Sigmoid colon (tissue), 4 donors: ENCODE measurements around the gene SFTPA1.
"Not testable (repeated sequence)": the region's sequence is repeated elsewhere in the genome, so short reads cannot be mapped to it uniquely, and the experiment has no call there.

ENCODE experiments used
- CTCF ChIP-seq, 4 experiments: fragments of 450-650 bp in 3 of 4; fragments of 200-600 bp in 1 of 4; IDR thresholded peaks; one replicate each; pipeline ENCODE4 v1.5.1; 2016 to 2019; ENCODE audit warnings: antibody characterized with exemption in 4 of 4, mild to moderate bottlenecking in 3 of 4, moderate library complexity in 2 of 4
- EP300 ChIP-seq, 4 donors: sonication (generic); formaldehyde crosslinking; IDR thresholded peaks; one replicate each; pipeline ENCODE4 v1.6.1; 2017; ENCODE audit warnings: antibody characterized with exemption in 4 of 4
- POLR2AphosphoS5 ChIP-seq, 4 donors: sonication (generic); formaldehyde crosslinking; IDR thresholded peaks; one replicate each; pipeline ENCODE4 v1.6.1; 2017; ENCODE audit warnings: antibody characterized with exemption in 4 of 4

GRCh38 chr10:79611193-79611976 is 646 bp downstream of the SFTPA1 start:
- not testable (repeated sequence) for TF ChIP-seq CTCF, EP300, POLR2AphosphoS5 (IDR thresholded peaks at IDR 0.05)
